ENCODE measurements around the gene CEP290.

CEP290 gene

DNA sequence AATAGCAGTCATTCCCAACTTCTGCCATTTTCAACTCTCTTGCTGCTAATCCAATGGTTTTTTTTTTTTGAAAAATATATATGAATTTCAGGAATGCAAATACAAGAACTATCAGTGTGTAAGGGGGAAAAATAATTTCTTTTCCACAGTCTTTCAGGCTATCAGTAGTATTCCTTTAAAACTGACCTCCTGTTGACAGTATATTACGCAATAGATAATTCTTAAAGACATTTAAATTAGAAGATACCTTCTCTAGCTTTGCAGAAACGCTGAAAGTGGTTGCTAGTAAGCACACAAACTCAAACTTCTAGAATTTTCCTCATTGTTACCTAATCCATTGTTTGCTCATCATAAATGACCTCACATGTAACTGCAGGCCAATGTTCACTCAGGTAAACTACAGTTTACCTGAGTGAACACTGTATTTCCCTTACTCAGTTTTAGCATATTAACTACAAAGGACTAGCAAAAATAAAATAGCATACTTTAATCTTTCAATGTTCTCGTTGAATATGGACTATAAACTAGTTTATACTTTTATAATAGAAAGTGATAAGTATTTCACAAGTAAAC is 112.7 kb downstream of the CEP290 start, which contains the start of gene C12orf50:
C12orf50 (minus strand) TSS at position 309 of the 573 bp plus-strand sequence. CDS start 2,439 bp downstream, outside the sequence.
- Histone ChIP-seq H3K27ac (ENCODE audit: low read depth, low read length) (no peak within 1 kb of the TSS), H3K4me3 (ENCODE audit: low read depth in 1 of 5, low read length in 5 of 5) (no peak within 1 kb of the TSS), H3K9me3 (ENCODE audit: control insufficient read depth in 5 of 5, low read length in 5 of 5) (no peaks in the 10 kb centered on the region), H3K27me3 (ENCODE audit: control insufficient read depth in 5 of 5, insufficient read depth in 4 of 5, low read length in 5 of 5) (no peaks in the 10 kb centered on the region), H3K36me3 (ENCODE audit: control insufficient read depth in 5 of 5, insufficient read depth in 5 of 5, low read length in 5 of 5) (no peaks in the 10 kb centered on the region), H3K4me1 (ENCODE audit: control insufficient read depth in 5 of 5, insufficient read depth in 5 of 5, low read length in 5 of 5) (no peaks in the 10 kb centered on the region), H3K9ac (ENCODE audit: low read length in 5 of 5) (no peak within 1 kb of the TSS)

DNA sequence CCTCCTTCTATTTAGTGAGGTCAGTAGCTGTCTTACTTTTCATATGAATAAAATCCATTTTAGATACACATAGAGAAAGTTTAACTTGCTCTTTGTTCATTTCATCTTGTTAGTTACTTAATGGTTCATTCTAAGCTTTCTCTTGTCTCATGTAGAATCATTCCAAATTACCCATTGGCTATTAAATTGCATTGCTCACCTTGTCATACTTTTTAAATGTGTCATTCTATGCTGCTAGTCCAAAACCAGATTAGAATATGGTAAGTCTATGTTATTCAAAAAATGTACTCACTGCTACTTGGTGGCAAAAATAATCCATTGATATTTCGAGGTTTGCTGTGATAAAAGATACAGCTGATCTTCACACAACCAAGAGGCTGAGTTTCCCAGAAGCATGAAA is 115.7 kb downstream of the CEP290 start:
- H3K9me3 ChIP-seq (ENCODE audit: control insufficient read depth in 5 of 5, low read length in 5 of 5): no peaks in the 10 kb centered on the region
- no peaks in the 10 kb centered on the region for H3K27me3 ChIP-seq (ENCODE audit: control insufficient read depth in 5 of 5, insufficient read depth in 4 of 5, low read length in 5 of 5)
- H3K4me1 ChIP-seq (ENCODE audit: control insufficient read depth in 5 of 5, insufficient read depth in 5 of 5, low read length in 5 of 5): no peaks in the 10 kb centered on the region
- H3K4me3 ChIP-seq (ENCODE audit: low read depth in 1 of 5, low read length in 5 of 5): no peak overlapping the region
- H3K27ac ChIP-seq (ENCODE audit: low read depth, low read length): no peak overlapping the region
- no peaks in the 10 kb centered on the region for H3K36me3 ChIP-seq (ENCODE audit: control insufficient read depth in 5 of 5, insufficient read depth in 5 of 5, low read length in 5 of 5)
- H3K9ac ChIP-seq (ENCODE audit: low read length in 5 of 5): no peak overlapping the region

DNA sequence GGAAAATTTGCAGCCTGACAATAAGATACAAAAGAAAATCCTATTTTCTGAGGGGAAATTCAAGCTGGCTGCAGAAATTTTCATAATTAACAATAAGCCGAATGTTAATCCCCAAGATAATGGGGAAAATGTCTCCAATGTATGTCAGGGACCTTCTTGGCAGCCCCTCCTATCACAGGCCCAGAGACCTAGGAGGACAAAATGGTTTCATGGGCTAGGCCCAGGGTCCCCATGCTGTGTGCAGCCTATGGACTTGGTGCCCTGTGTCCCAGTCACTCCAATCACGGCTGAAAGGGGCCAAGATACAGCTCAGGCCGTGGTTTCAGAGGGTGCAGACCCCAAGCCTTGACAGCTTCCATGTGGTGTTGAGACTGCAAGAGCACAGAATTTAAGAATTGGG is 123.9 kb downstream of the CEP290 start:
- H3K9me3 ChIP-seq (ENCODE audit: control insufficient read depth in 5 of 5, low read length in 5 of 5): peaks cover 0 to 7% (median 0%) of the 10 kb centered on the region in 5 donors
- H3K27ac ChIP-seq (ENCODE audit: low read depth, low read length): no peak overlapping the region
- no peaks in the 10 kb centered on the region for H3K27me3 ChIP-seq (ENCODE audit: control insufficient read depth in 5 of 5, insufficient read depth in 4 of 5, low read length in 5 of 5)
- no peak overlapping the region for H3K4me3 ChIP-seq (ENCODE audit: low read depth in 1 of 5, low read length in 5 of 5)
- H3K4me1 ChIP-seq (ENCODE audit: control insufficient read depth in 5 of 5, insufficient read depth in 5 of 5, low read length in 5 of 5): no peaks in the 10 kb centered on the region
- H3K9ac ChIP-seq (ENCODE audit: low read length in 5 of 5): no peak overlapping the region
- H3K36me3 ChIP-seq (ENCODE audit: control insufficient read depth in 5 of 5, insufficient read depth in 5 of 5, low read length in 5 of 5): no peaks in the 10 kb centered on the region

DNA sequence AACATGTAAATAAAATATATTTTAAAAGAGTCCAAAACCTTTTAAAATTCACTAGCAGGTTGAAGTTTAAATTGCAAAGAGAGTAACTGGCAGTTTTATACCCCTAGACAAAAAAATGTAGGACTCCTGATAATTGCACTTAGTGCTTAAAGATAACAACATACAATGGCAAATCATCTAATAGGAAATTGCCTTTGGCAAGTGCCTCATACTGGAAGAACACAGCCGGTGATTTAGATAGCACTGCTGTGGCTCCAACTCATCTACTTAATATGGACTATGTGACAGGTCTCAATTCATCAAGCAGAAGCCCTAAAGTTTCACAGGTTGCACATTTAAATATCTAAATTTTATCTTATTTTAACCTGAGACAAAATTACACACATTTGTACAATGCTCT is 126.1 kb downstream of the CEP290 start:
- no peaks in the 10 kb centered on the region for H3K27me3 ChIP-seq (ENCODE audit: control insufficient read depth in 5 of 5, insufficient read depth in 4 of 5, low read length in 5 of 5)
- no peak overlapping the region for H3K27ac ChIP-seq (ENCODE audit: low read depth, low read length)
- H3K36me3 ChIP-seq (ENCODE audit: control insufficient read depth in 5 of 5, insufficient read depth in 5 of 5, low read length in 5 of 5): no peaks in the 10 kb centered on the region
- H3K4me3 ChIP-seq (ENCODE audit: low read depth in 1 of 5, low read length in 5 of 5): no peak overlapping the region
- H3K9ac ChIP-seq (ENCODE audit: low read length in 5 of 5): no peak overlapping the region
- H3K9me3 ChIP-seq (ENCODE audit: control insufficient read depth in 5 of 5, low read length in 5 of 5): peaks cover 0 to 7% (median 0%) of the 10 kb centered on the region in 5 donors
- peaks cover 0 to 4% (median 0%) of the 10 kb centered on the region in 5 donors for H3K4me1 ChIP-seq (ENCODE audit: control insufficient read depth in 5 of 5, insufficient read depth in 5 of 5, low read length in 5 of 5)

DNA sequence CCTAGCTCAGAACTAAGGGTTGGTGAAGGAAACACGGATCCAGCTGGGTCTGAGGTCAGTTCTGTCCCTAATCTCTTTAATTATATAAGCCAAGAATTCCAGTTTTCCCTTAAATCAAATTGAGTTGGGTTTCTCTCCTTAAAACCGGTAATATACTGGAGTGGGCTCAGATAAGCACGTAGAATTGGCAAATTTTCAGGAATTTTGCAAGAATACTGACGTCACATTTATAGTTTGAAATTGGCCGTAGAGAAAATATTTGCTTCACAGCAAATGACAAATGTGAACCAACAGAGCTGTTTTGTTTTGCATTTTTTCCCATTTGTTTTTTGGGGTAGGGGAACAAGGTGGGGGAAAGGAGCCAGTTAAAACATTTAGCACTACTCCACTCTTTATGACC is 130.1 kb downstream of the CEP290 start:
- Histone ChIP-seq H3K36me3 (ENCODE audit: control insufficient read depth in 5 of 5, insufficient read depth in 5 of 5, low read length in 5 of 5) (no peaks in the 10 kb centered on the region), H3K9ac (ENCODE audit: low read length in 5 of 5) (no peak overlapping the region), H3K4me3 (ENCODE audit: low read depth in 1 of 5, low read length in 5 of 5) (no peak overlapping the region), H3K4me1 (ENCODE audit: control insufficient read depth in 5 of 5, insufficient read depth in 5 of 5, low read length in 5 of 5) (peaks cover 0 to 4% (median 0%) of the 10 kb centered on the region in 5 donors), H3K27me3 (ENCODE audit: control insufficient read depth in 5 of 5, insufficient read depth in 4 of 5, low read length in 5 of 5) (no peaks in the 10 kb centered on the region), H3K27ac (ENCODE audit: low read depth, low read length) (no peak overlapping the region), H3K9me3 (ENCODE audit: control insufficient read depth in 5 of 5, low read length in 5 of 5) (no peaks in the 10 kb centered on the region)

DNA sequence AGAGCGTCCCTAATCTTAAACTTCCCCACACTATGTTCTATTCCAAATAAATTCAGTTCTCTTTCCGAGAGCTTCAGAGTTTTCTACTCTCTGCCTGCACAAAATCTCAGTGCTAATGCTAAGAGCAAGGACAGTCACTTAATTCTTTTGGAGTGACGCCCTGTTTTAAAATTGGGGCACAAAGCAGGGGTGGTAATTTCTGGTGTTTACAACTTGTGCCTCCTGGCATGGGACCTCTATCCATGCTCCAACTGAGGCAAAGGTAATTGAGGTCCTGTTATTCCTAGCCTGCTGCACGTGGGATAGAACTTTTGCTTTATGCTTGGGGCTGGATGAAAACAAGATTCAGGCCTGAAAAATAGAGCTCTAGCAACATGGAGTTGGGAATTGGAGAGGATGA is 135.5 kb downstream of the CEP290 start:
- Histone ChIP-seq H3K36me3 (ENCODE audit: control insufficient read depth in 5 of 5, insufficient read depth in 5 of 5, low read length in 5 of 5) (no peaks in the 10 kb centered on the region), H3K4me1 (ENCODE audit: control insufficient read depth in 5 of 5, insufficient read depth in 5 of 5, low read length in 5 of 5) (no peaks in the 10 kb centered on the region), H3K27me3 (ENCODE audit: control insufficient read depth in 5 of 5, insufficient read depth in 4 of 5, low read length in 5 of 5) (no peaks in the 10 kb centered on the region), H3K27ac (ENCODE audit: low read depth, low read length) (no peak overlapping the region), H3K4me3 (ENCODE audit: low read depth in 1 of 5, low read length in 5 of 5) (no peak overlapping the region), H3K9me3 (ENCODE audit: control insufficient read depth in 5 of 5, low read length in 5 of 5) (peaks cover 0 to 4% (median 0%) of the 10 kb centered on the region in 5 donors), H3K9ac (ENCODE audit: low read length in 5 of 5) (no peak overlapping the region)

DNA sequence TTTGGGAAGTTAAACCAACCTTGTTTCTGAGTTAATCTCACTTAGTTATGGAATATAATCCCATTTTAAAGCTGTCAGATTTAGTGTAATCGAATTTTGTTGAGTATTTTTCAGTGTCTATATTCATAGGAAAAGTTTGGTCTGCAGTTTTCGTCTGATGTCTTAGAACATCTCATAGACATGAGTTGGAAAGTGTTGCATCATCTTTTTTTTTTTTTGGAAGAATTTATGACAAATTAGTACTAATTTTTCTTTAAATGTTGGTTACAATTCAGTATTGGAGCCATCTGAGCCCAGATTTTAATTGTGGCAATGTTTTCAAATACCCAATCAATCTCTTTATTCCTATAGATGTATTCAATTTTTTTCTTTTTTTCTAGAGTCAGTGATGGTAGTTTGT is 140.6 kb downstream of the CEP290 start:
- H3K9me3 ChIP-seq (ENCODE audit: control insufficient read depth in 5 of 5, low read length in 5 of 5): peaks cover 0 to 4% (median 0%) of the 10 kb centered on the region in 5 donors
- H3K36me3 ChIP-seq (ENCODE audit: control insufficient read depth in 5 of 5, insufficient read depth in 5 of 5, low read length in 5 of 5): no peaks in the 10 kb centered on the region
- no peaks in the 10 kb centered on the region for H3K27me3 ChIP-seq (ENCODE audit: control insufficient read depth in 5 of 5, insufficient read depth in 4 of 5, low read length in 5 of 5)
- no peak overlapping the region for H3K4me3 ChIP-seq (ENCODE audit: low read depth in 1 of 5, low read length in 5 of 5)
- H3K9ac ChIP-seq (ENCODE audit: low read length in 5 of 5): no peak overlapping the region
- H3K27ac ChIP-seq (ENCODE audit: low read depth, low read length): no peak overlapping the region
- H3K4me1 ChIP-seq (ENCODE audit: control insufficient read depth in 5 of 5, insufficient read depth in 5 of 5, low read length in 5 of 5): no peaks in the 10 kb centered on the region
